Colonic mucosa (tissue), 4 donors: Measurements from ENCODE around the gene ARFGAP1. TPM values are rescaled to one million over a fixed set of nuclear protein-coding genes. Genes with fewer than 3 reads are reported as not detected.

Experiments
- DNase-seq: peaks from one replicate; pipeline ENCODE4 v3.0.0-alpha.2; 2020
- H3K27ac ChIP-seq: fragments of 200-600 bp; one replicate; pipeline ENCODE4 v1.8.0; 2021
- H3K27me3 ChIP-seq: fragments of 200-600 bp; one replicate; pipeline ENCODE4 v1.8.0; 2021
- H3K36me3 ChIP-seq: fragments of 200-600 bp; one replicate; pipeline ENCODE4 v1.8.0; 2021
- H3K4me1 ChIP-seq: fragments of 200-600 bp; one replicate; pipeline ENCODE4 v1.8.0; 2021; ENCODE audit warnings: mild to moderate bottlenecking
- H3K4me3 ChIP-seq: fragments of 200-600 bp; one replicate; pipeline ENCODE4 v1.8.0; 2021
- H3K9ac ChIP-seq, 2 donors: one replicate each; pipeline ENCODE4 v1.7.0; 2013; ENCODE audit warnings: control low read depth in 2 of 2, low read depth in 2 of 2, low read length in 2 of 2
- H3K9me3 ChIP-seq: fragments of 200-600 bp; one replicate; pipeline ENCODE4 v1.8.0; 2021
- CTCF ChIP-seq: fragments of 200-600 bp; IDR thresholded peaks from one replicate; pipeline ENCODE4 v1.8.0; 2022; ENCODE audit warnings: antibody characterized with exemption, mild to moderate bottlenecking
- intact Hi-C: fragments of 100-400 bp; cut with DNase I; formaldehyde crosslinking; loops from one replicate; pipeline ENCODE4 v1.14.1; 2022
- total RNA-seq, 2 donors: library from RNA; stranded (reverse); fragmentation: NEBNext Ultra II Directional in 1 of 2; extraction: Animal tissue kit (Norgen Biotek cat#: 25700) in 1 of 2; gene quantifications; one replicate each; pipeline ENCODE4 v1.2.1, GENCODE V29; 2021
- donor health status: healthy.
- donor health status: DM: no; HTN: no; CAD: no.
- donor health status: DM: no; HTN: no; CAD: no.

The ARFGAP1 gene
- total RNA-seq, 2 donors from 2014 or later = 66.9 to 109 TPM

- Histone ChIP-seq H3K9me3 (no peaks in the 10 kb centered on the region), H3K4me1 (no peaks in the 10 kb centered on the region), H3K36me3 (no peaks in the 10 kb centered on the region), H3K9ac (no peak overlapping the region), H3K27ac (no peak overlapping the region), H3K27me3 (no peaks in the 10 kb centered on the region), H3K4me3 (no peak overlapping the region)
- TF ChIP-seq CTCF = no peak
- intact Hi-C loops = no loop called here
- DNase-seq = no peak
These were observed 12.4 kb downstream of the ARFGAP1 start for GRCh38 chr20:63284981-63285524.

- H3K4me1 ChIP-seq = no peaks in the 10 kb centered on the region
- no peaks in the 10 kb centered on the region for H3K27me3 ChIP-seq
- no peak overlapping the region for H3K9ac ChIP-seq
- H3K9me3 ChIP-seq = no peaks in the 10 kb centered on the region
- H3K27ac ChIP-seq = no peak overlapping the region
- H3K4me3 ChIP-seq = no peak overlapping the region
- no peak for TF ChIP-seq CTCF
- DNase-seq = no peak
- intact Hi-C loops = no loop called here
- no peaks in the 10 kb centered on the region for H3K36me3 ChIP-seq
These were observed 13.3 kb downstream of the ARFGAP1 start for GRCh38 chr20:63285636-63286615.

- Histone ChIP-seq H3K4me3 (no peak overlapping the region), H3K4me1 (no peaks in the 10 kb centered on the region), H3K27ac (no peak overlapping the region), H3K36me3 (no peaks in the 10 kb centered on the region), H3K9ac (no peak overlapping the region), H3K9me3 (no peaks in the 10 kb centered on the region), H3K27me3 (no peaks in the 10 kb centered on the region)
- TF ChIP-seq CTCF = no peak
- no peak for DNase-seq
- intact Hi-C loops = no loop called here
These were observed 14.4 kb downstream of the ARFGAP1 start for GRCh38 chr20:63286781-63287696.

GRCh38 chr20:63287697-63288580, 15.3 kb downstream of the ARFGAP1 start:
- no peaks in the 10 kb centered on the region for H3K36me3 ChIP-seq
- no peaks in the 10 kb centered on the region for H3K27me3 ChIP-seq
- H3K4me3 ChIP-seq = no peak overlapping the region
- no peaks in the 10 kb centered on the region for H3K9me3 ChIP-seq
- no peak overlapping the region for H3K27ac ChIP-seq
- no peak overlapping the region for H3K9ac ChIP-seq
- no peak for TF ChIP-seq CTCF
- DNase-seq = no peak
- no peaks in the 10 kb centered on the region for H3K4me1 ChIP-seq
- intact Hi-C loops = no loop called here
